CMK (cell line): ENCODE results near the gene ARPC5L.

Experiments
- DNase-seq: peaks from one replicate; pipeline ENCODE4 v3.0.0-alpha.2; 2010; ENCODE audit warnings: low read depth

Gene ARPC5L

GRCh38 chr9:124868511-124869465 lies 6.9 kb downstream of the ARPC5L start:
- peak; percentile 84 for DNase-seq

- DNase-seq: no peak
These were observed 7.6 kb downstream of the ARPC5L start for GRCh38 chr9:124869466-124869985.

GRCh38 chr9:124869986-124870560 lies 8.1 kb downstream of the ARPC5L start:
- DNase-seq: no peak

GRCh38 chr9:124870723-124871122 lies 8.8 kb downstream of the ARPC5L start:
- DNase-seq: no peak

- no peak for DNase-seq
These were observed 9.2 kb downstream of the ARPC5L start for GRCh38 chr9:124871156-124871561.

GRCh38 chr9:124873664-124874063 lies 11.7 kb downstream of the ARPC5L start:
- no peak for DNase-seq

- DNase-seq: no peak
These were observed 13.6 kb downstream of the ARPC5L start for GRCh38 chr9:124875501-124875900.

- DNase-seq: no peak
These were observed 15.3 kb downstream of the ARPC5L start for GRCh38 chr9:124877021-124877782.

- no peak for DNase-seq
These were observed 16.1 kb downstream of the ARPC5L start for GRCh38 chr9:124878021-124878420.

- no peak for DNase-seq
These were observed 16.6 kb downstream of the ARPC5L start for GRCh38 chr9:124878518-124878917.

GRCh38 chr9:124879226-124879625 lies 17.3 kb downstream of the ARPC5L start:
- no peak for DNase-seq

- DNase-seq: no peak
These were observed 18.6 kb downstream of the ARPC5L start for GRCh38 chr9:124880501-124880900.

- DNase-seq: no peak
These were observed 19.3 kb downstream of the ARPC5L start for GRCh38 chr9:124881138-124881743.

GRCh38 chr9:124882231-124882630 lies 20.3 kb downstream of the ARPC5L start:
- DNase-seq: no peak

GRCh38 chr9:124884376-124884775 lies 22.4 kb downstream of the ARPC5L start:
- DNase-seq: no peak

GRCh38 chr9:124885551-124885950 lies 23.6 kb downstream of the ARPC5L start:
- DNase-seq: no peak

- DNase-seq: no peak
These were observed 24.5 kb downstream of the ARPC5L start for GRCh38 chr9:124886461-124886860.

GRCh38 chr9:124886866-124887492 lies 25.0 kb downstream of the ARPC5L start:
- DNase-seq: no peak

- no peak for DNase-seq
These were observed 25.9 kb downstream of the ARPC5L start for GRCh38 chr9:124887832-124888231.

- DNase-seq: no peak
These were observed 27.1 kb downstream of the ARPC5L start for GRCh38 chr9:124889006-124889405.

GRCh38 chr9:124890179-124890578 lies 28.2 kb downstream of the ARPC5L start:
- no peak for DNase-seq
